OCI-LY3 (cell line): Measurements from ENCODE around the gene TMEM242.

Source experiments
- H2AFZ ChIP-seq: fragments of 200-600, 300-600 bp; shearing (Covaris generic); 2 replicates; pipeline ENCODE4 v1.6.0; 2014; ENCODE audit warnings: antibody characterized with exemption, low read depth, low read length
- H3K27ac ChIP-seq: fragments of 200-600, 300-600 bp; sonication (generic); 2 replicates; pipeline ENCODE4 v1.5.1; 2014; ENCODE audit warnings: mild to moderate bottlenecking, low read length, moderate library complexity, mixed read lengths
- H3K27me3 ChIP-seq: fragments of 200-600, 300-600 bp; sonication (generic); 2 replicates; pipeline ENCODE4 v1.6.1; 2014; ENCODE audit warnings: low read depth, low read length, mixed read lengths
- H3K36me3 ChIP-seq: fragments of 200-600, 300-600 bp; sonication (generic); replicated peaks from 2 replicates; pipeline ENCODE3; 2014; ENCODE audit warnings: low read depth, low read length, mixed read lengths
- H3K4me1 ChIP-seq: fragments of 300-600, 200-600 bp; sonication (generic); 2 replicates; pipeline ENCODE4 v1.6.1; 2014; ENCODE audit warnings: low read length, mixed read lengths
- H3K4me2 ChIP-seq: fragments of 200-600, 300-600 bp; sonication (generic); 2 replicates; pipeline ENCODE4 v1.6.1; 2014; ENCODE audit warnings: low read length, mixed read lengths
- H3K4me3 ChIP-seq: fragments of 300-600, 200-600 bp; sonication (generic); 2 replicates; pipeline ENCODE4 v1.5.1; 2014; ENCODE audit warnings: antibody characterized with exemption, mild to moderate bottlenecking, low read length, moderate library complexity
- H3K79me2 ChIP-seq: fragments of 300-600, 200-600 bp; shearing (Covaris generic); 2 replicates; pipeline ENCODE4 v1.6.1; 2014; ENCODE audit warnings: mild to moderate bottlenecking, low read length, mixed read lengths
- H3K9ac ChIP-seq: fragments of 300-600, 200-600 bp; shearing (Covaris generic); 2 replicates; pipeline ENCODE4 v1.6.0; 2014; ENCODE audit warnings: mild to moderate bottlenecking, low read length, moderate library complexity
- H3K9me3 ChIP-seq: fragments of 200-600, 300-600 bp; shearing (Covaris generic); 2 replicates; pipeline ENCODE4 v1.6.1; 2014; ENCODE audit warnings: low read length, mixed read lengths; ENCODE audit not compliant: insufficient read depth
- H4K20me1 ChIP-seq: fragments of 200-600, 300-600 bp; sonication (generic); 2 replicates; pipeline ENCODE4 v1.6.1; 2016; ENCODE audit warnings: low read length, mixed read lengths; ENCODE audit not compliant: insufficient read depth
- EZH2phosphoT487 ChIP-seq: fragments of 200-600 bp; shearing (Covaris generic); IDR thresholded peaks from 2 replicates; pipeline ENCODE4 v1.6.1; 2018; ENCODE audit warnings: antibody characterized with exemption, mixed run types, low read depth
- TF ChIP-seq, protein P1 (sequence below): fragments of 200-600, 300-600 bp; sonication (generic); IDR thresholded peaks from 2 replicates; pipeline ENCODE4 v1.5.1; 2014; ENCODE audit warnings: antibody characterized with exemption, low read length, low read depth

The TMEM242 gene

DNA sequence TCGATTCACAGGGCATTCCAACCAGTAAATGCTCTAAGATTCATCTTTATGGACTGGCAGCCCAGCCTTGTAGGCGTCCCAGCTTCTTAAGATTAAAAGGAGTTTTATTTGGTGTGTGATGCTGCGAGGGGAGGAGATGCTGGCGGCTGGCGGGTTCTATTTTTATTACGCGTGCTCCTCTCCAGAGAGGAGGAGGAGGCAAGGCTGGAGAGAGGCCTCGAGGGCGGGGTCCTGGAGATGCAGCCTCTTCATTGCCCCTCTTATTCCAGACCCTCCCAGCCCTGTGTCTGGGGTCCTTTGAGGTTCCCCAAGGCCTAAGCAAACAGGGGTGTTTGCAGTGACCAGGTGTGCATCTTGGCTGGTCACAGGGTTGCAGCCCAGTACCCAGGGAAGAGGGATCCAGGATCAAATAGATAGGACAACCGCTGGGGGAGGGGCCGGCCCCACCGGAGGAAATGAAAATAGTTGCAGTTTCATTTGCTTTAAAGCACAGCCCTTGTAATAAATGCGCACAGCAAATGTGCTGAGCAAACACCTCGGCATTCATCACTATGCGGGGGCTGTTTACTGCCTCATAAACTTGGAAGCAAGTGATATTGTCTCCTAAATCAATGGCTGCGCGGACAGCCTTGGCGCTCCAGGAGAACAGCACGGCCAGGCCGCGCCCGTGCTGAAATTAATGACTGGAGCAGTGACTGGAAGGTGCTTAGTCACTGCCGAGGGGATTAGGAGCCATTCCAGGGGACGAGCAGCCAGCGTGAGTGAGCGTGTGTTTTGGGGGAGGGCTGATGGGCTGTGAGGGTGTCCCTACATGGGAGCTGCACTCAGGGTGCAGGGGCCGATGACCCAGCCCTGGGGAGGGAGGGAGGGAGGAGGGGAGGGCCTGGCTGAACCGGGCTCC, 83.0 kb downstream of the TMEM242 start:
- peak overlapping the region; percentile 45; the same call in 1 of the 2 replicates for H3K9ac ChIP-seq
- peak overlapping the region; percentile 98 for H3K4me2 ChIP-seq

DNA sequence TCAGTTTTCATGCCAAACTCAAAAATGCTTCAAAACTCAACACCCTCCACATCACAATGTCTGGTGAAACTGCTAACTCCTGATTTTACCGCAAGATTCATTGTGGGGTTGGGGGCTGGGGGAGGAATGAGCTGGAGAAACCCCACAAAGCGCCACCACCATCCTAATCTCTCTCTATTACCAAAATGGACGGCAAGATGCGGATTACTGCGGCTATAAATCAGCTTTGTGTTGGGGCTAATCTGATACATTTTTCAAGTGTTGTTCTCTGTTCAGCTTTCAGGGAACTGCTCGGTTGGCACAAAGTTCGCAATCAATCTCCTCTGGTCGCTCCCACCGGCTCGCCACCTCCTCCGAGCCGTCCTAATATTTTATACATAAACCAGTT, 83.7 kb downstream of the TMEM242 start:
- Histone ChIP-seq H3K27ac (no peak overlapping the region), H3K4me2 (no peak overlapping the region), H3K27me3 (0 out of 2 replicates have a peak, but pooled peaks cover 3% of the 10 kb centered on the region), H3K36me3 (no peaks in the 10 kb centered on the region), H3K79me2 (no peaks in the 10 kb centered on the region), H3K9ac (no peak overlapping the region), H3K4me3 (no peak overlapping the region), H2AFZ (no peak overlapping the region), H4K20me1 (no peaks in the 10 kb centered on the region), H3K4me1 (peaks cover 8% of the 10 kb centered on the region), H3K9me3 (no peaks in the 10 kb centered on the region)
- TF ChIP-seq, protein P1, sequence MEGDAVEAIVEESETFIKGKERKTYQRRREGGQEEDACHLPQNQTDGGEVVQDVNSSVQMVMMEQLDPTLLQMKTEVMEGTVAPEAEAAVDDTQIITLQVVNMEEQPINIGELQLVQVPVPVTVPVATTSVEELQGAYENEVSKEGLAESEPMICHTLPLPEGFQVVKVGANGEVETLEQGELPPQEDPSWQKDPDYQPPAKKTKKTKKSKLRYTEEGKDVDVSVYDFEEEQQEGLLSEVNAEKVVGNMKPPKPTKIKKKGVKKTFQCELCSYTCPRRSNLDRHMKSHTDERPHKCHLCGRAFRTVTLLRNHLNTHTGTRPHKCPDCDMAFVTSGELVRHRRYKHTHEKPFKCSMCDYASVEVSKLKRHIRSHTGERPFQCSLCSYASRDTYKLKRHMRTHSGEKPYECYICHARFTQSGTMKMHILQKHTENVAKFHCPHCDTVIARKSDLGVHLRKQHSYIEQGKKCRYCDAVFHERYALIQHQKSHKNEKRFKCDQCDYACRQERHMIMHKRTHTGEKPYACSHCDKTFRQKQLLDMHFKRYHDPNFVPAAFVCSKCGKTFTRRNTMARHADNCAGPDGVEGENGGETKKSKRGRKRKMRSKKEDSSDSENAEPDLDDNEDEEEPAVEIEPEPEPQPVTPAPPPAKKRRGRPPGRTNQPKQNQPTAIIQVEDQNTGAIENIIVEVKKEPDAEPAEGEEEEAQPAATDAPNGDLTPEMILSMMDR, result no peak
- TF ChIP-seq EZH2phosphoT487, result no peak

More for the DNA sequence above, 83.0 kb downstream of the TMEM242 start:
- Histone ChIP-seq H3K79me2 (no peaks in the 10 kb centered on the region), H3K4me1 (peaks cover 8% of the 10 kb centered on the region), H3K36me3 (no peaks in the 10 kb centered on the region), H3K27ac (no peak overlapping the region), H3K4me3 (peak overlapping the region; percentile 77), H3K9me3 (no peaks in the 10 kb centered on the region), H3K27me3 (0 out of 2 replicates have a peak, but pooled peaks cover 3% of the 10 kb centered on the region), H4K20me1 (no peaks in the 10 kb centered on the region), H2AFZ (peak overlapping the region; percentile 91)
- no peak for TF ChIP-seq EZH2phosphoT487
- TF ChIP-seq, protein P1, result no peak
